Stimulated activated CD4-positive, alpha-beta T cell treated with anti-CD3 and anti-CD28 coated beads, Interleukin-4, amount 100 ng/mL, for 1 hour (primary cell): ENCODE results near the gene IL1RAPL1.

Experiments used
- DNase-seq: peaks from one replicate; pipeline ENCODE4 v3.0.0-alpha.2; 2020

IL1RAPL1 gene

GRCh38 chrX:29143356-29143755 is 556.1 kb downstream of the IL1RAPL1 start:
- no peak for DNase-seq

- no peak for DNase-seq
Measured at GRCh38 chrX:29143756-29144155, 556.5 kb downstream of the IL1RAPL1 start.

- no peak for DNase-seq
Measured at GRCh38 chrX:29145316-29145715, 558.1 kb downstream of the IL1RAPL1 start.

- no peak for DNase-seq
Measured at GRCh38 chrX:29148511-29148910, 561.3 kb downstream of the IL1RAPL1 start.

GRCh38 chrX:29155286-29155685 is 568.0 kb downstream of the IL1RAPL1 start:
- DNase-seq = no peak

GRCh38 chrX:29172880-29173279 is 585.6 kb downstream of the IL1RAPL1 start:
- DNase-seq = no peak

GRCh38 chrX:29187264-29187663 is 600.0 kb downstream of the IL1RAPL1 start:
- no peak for DNase-seq

GRCh38 chrX:29196501-29196900 is 609.3 kb downstream of the IL1RAPL1 start:
- DNase-seq = no peak

- DNase-seq = no peak
Measured at GRCh38 chrX:29215251-29215650, 628.0 kb downstream of the IL1RAPL1 start.

- no peak for DNase-seq
Measured at GRCh38 chrX:29225670-29226069, 638.4 kb downstream of the IL1RAPL1 start.

- no peak for DNase-seq
Measured at GRCh38 chrX:29229802-29230201, 642.6 kb downstream of the IL1RAPL1 start.

- DNase-seq = no peak
Measured at GRCh38 chrX:29231800-29232199, 644.6 kb downstream of the IL1RAPL1 start.

- DNase-seq = no peak
Measured at GRCh38 chrX:29233592-29234183, 646.4 kb downstream of the IL1RAPL1 start.

- no peak for DNase-seq
Measured at GRCh38 chrX:29237972-29238371, 650.7 kb downstream of the IL1RAPL1 start.

- no peak for DNase-seq
Measured at GRCh38 chrX:29241809-29242208, 654.6 kb downstream of the IL1RAPL1 start.

- DNase-seq = no peak
Measured at GRCh38 chrX:29242856-29243255, 655.6 kb downstream of the IL1RAPL1 start.

GRCh38 chrX:29243942-29244341 is 656.7 kb downstream of the IL1RAPL1 start:
- DNase-seq = no peak

GRCh38 chrX:29254515-29254914 is 667.3 kb downstream of the IL1RAPL1 start:
- no peak for DNase-seq

GRCh38 chrX:29257521-29257920 is 670.3 kb downstream of the IL1RAPL1 start:
- DNase-seq = no peak

GRCh38 chrX:29269390-29269789 is 682.1 kb downstream of the IL1RAPL1 start:
- no peak for DNase-seq

- no peak for DNase-seq
Measured at GRCh38 chrX:29274517-29274916, 687.3 kb downstream of the IL1RAPL1 start.

GRCh38 chrX:29275928-29276327 is 688.7 kb downstream of the IL1RAPL1 start:
- DNase-seq = no peak

- DNase-seq = no peak
Measured at GRCh38 chrX:29281078-29281742, 694.0 kb downstream of the IL1RAPL1 start.

- DNase-seq = no peak
Measured at GRCh38 chrX:29285664-29286063, 698.4 kb downstream of the IL1RAPL1 start.
